Measurements from ENCODE around the gene GYPC. TPM values are rescaled to one million over a fixed set of nuclear protein-coding genes. Genes with fewer than 3 reads are reported as not detected.

Gene GYPC
- total and polyA plus RNA-seq, 4 donors: 61.4 to 170 (median 113) TPM

DNA sequence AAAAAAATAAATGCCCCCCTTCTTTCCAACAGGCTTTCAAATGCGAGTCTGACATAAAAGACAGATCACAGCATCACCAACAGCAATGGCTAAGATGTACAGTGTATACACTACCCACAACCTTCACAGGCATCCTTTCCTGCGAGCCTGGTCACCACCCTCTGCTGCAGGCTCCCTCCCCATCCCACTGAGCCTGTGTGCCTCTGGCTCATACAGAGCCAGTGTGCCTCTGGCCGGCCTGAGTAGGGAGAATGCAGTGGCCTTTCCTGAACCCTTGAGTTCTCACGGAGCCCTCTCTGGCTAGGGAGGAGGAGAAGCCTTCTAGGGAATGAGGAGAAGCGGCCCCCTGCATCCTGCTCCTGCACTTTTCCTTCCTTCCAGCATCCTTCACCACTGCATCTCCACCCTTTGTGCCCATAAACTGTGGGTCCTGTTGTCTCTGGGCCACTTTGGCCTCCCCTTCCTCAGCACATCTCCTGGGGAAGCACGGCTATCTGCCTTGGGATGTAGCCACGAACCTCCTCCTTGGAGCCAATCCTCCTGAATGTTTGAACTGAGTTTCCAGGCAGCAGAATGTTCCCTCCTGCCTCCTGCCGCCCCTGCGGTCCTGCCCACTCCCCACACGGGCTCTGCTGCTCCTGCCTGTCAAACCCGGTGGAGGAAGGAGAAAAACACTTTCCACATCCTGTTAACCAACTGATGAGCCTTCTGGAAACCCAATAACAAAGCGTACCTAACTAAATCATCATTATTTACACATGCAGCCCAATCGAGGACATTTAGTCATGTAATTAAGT, 22.5 kb downstream of the GYPC start:
- TF ChIP-seq, protein P1, sequence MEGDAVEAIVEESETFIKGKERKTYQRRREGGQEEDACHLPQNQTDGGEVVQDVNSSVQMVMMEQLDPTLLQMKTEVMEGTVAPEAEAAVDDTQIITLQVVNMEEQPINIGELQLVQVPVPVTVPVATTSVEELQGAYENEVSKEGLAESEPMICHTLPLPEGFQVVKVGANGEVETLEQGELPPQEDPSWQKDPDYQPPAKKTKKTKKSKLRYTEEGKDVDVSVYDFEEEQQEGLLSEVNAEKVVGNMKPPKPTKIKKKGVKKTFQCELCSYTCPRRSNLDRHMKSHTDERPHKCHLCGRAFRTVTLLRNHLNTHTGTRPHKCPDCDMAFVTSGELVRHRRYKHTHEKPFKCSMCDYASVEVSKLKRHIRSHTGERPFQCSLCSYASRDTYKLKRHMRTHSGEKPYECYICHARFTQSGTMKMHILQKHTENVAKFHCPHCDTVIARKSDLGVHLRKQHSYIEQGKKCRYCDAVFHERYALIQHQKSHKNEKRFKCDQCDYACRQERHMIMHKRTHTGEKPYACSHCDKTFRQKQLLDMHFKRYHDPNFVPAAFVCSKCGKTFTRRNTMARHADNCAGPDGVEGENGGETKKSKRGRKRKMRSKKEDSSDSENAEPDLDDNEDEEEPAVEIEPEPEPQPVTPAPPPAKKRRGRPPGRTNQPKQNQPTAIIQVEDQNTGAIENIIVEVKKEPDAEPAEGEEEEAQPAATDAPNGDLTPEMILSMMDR (IDR thresholded peaks at IDR 0.05; ENCODE audit: control extremely low read depth, extremely low read depth): no peak
- ATAC-seq (ENCODE audit: insufficient read depth, low FRiP score) (no peak), DNase-seq (no peak)
- 60 to 74% methylated on average over 13 of the region's 13 CpGs for WGBS, 2 donors
- no peak overlapping the region for H3K4me3 ChIP-seq
- H3K27ac ChIP-seq (ENCODE audit: low read depth in 1 of 2, low read length in 1 of 2): no peak overlapping the region
- peaks cover 0 to 3% (median 0%) of the 10 kb centered on the region in 5 donors for H3K4me1 ChIP-seq (ENCODE audit: control insufficient read depth in 5 of 5, insufficient read depth in 5 of 5, low read length in 5 of 5)
- no peak overlapping the region for H3K9ac ChIP-seq (ENCODE audit: insufficient read depth in 1 of 2, low read length in 2 of 2)
- H3K9me3 ChIP-seq (ENCODE audit: control insufficient read depth in 4 of 4, insufficient read depth in 3 of 4, low read length in 3 of 4): peaks cover 0 to 5% (median 3%) of the 10 kb centered on the region in 4 donors
- H3K36me3 ChIP-seq (ENCODE audit: control insufficient read depth in 4 of 4, insufficient read depth in 4 of 4, low read length in 4 of 4): peaks cover 0 to 5% (median 3%) of the 10 kb centered on the region in 4 donors
- H3K27me3 ChIP-seq (ENCODE audit: control insufficient read depth in 3 of 3, insufficient read depth in 3 of 3, low read length in 2 of 3): no peaks in the 10 kb centered on the region

DNA sequence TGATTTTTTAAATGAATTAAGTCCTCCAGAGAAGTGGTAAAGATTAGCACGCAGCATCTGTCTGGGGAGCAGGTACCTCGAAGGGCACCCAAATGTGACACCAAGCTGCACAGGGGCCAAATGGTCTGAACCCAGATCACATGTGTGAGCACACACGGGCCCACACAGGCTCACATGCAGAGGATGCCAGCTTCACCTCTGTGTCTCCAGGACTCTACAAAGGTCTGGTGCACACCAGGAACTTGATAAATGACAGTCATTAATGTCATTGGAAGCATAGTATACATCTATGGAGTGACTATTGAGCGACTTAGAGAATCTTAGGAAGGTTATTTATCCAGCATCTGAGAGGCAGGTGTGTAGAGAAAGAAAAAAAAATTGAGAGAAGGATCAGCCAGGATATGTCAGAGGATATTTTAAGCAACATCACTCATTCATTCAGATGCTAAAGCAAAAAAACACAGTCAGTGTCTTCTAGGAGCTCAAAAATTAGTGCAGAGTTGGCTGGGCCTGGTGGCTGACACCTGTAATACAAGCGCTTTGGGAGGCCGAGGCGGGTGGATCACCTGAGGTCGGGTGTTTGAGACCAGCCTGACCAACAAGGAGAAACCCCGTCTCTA, 23.2 kb downstream of the GYPC start:
- H3K4me1 ChIP-seq (ENCODE audit: control insufficient read depth in 5 of 5, insufficient read depth in 5 of 5, low read length in 5 of 5): peaks cover 0 to 3% (median 0%) of the 10 kb centered on the region in 5 donors
- H3K27ac ChIP-seq (ENCODE audit: low read depth in 1 of 2, low read length in 1 of 2): no peak overlapping the region
- no peaks in the 10 kb centered on the region for H3K27me3 ChIP-seq (ENCODE audit: control insufficient read depth in 3 of 3, insufficient read depth in 3 of 3, low read length in 2 of 3)
- H3K36me3 ChIP-seq (ENCODE audit: control insufficient read depth in 4 of 4, insufficient read depth in 4 of 4, low read length in 4 of 4): peaks cover 0 to 9% (median 5%) of the 10 kb centered on the region in 4 donors
- DNase-seq: no peak
- TF ChIP-seq, protein P1 (IDR thresholded peaks at IDR 0.05; ENCODE audit: control extremely low read depth, extremely low read depth): no peak
- H3K9ac ChIP-seq (ENCODE audit: insufficient read depth in 1 of 2, low read length in 2 of 2): no peak overlapping the region
- WGBS, 2 donors: 94 to 97% methylated on average over 9 of the region's 9 CpGs
- H3K9me3 ChIP-seq (ENCODE audit: control insufficient read depth in 4 of 4, insufficient read depth in 3 of 4, low read length in 3 of 4): peaks cover 0 to 5% (median 3%) of the 10 kb centered on the region in 4 donors
- ATAC-seq (ENCODE audit: insufficient read depth, low FRiP score): no peak
- H3K4me3 ChIP-seq: no peak overlapping the region

DNA sequence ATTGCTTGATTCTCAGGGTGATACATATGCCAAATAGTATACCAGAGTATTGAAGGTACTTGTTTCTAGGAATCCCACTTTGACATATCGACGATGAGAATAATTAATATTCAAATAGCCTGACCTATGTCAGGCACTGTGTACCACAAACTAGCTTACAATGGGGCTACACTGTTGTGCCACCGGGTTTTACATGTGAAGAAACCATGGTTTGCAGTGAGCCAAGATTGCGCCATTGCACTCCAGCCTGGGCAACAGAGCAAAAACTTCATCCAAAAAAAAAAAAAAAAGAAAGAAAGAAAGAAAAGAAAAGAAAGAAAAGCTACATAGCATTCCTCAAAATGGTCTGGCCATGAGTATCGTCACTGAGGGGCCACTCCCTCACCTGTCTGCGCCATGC, 25.5 kb downstream of the GYPC start:
- Histone ChIP-seq H3K4me3 (no peak overlapping the region), H3K9me3 (ENCODE audit: control insufficient read depth in 4 of 4, insufficient read depth in 3 of 4, low read length in 3 of 4) (peaks cover 0 to 2% (median 0%) of the 10 kb centered on the region in 4 donors), H3K9ac (ENCODE audit: insufficient read depth in 1 of 2, low read length in 2 of 2) (no peak overlapping the region), H3K27ac (ENCODE audit: low read depth in 1 of 2, low read length in 1 of 2) (no peak overlapping the region), H3K36me3 (ENCODE audit: control insufficient read depth in 4 of 4, insufficient read depth in 4 of 4, low read length in 4 of 4) (peaks cover 0 to 17% (median 12%) of the 10 kb centered on the region in 4 donors), H3K27me3 (ENCODE audit: control insufficient read depth in 3 of 3, insufficient read depth in 3 of 3, low read length in 2 of 3) (no peaks in the 10 kb centered on the region), H3K4me1 (ENCODE audit: control insufficient read depth in 5 of 5, insufficient read depth in 5 of 5, low read length in 5 of 5) (peaks cover 0 to 3% (median 0%) of the 10 kb centered on the region in 5 donors)
- TF ChIP-seq, protein P1 (IDR thresholded peaks at IDR 0.05; ENCODE audit: control extremely low read depth, extremely low read depth): no peak
- 59 to 82% methylated on average over 6 of the region's 6 CpGs for WGBS, 2 donors
- DNase-seq: no peak
- no peak for ATAC-seq (ENCODE audit: insufficient read depth, low FRiP score)
